IPS DF 19.7 (cell line): ENCODE data around the gene GMDS.

Source experiments
- DNase-seq: peaks from one replicate; pipeline ENCODE4 v3.0.0-alpha.2; 2013; ENCODE audit warnings: low read depth, low spot score

The GMDS gene

DNA sequence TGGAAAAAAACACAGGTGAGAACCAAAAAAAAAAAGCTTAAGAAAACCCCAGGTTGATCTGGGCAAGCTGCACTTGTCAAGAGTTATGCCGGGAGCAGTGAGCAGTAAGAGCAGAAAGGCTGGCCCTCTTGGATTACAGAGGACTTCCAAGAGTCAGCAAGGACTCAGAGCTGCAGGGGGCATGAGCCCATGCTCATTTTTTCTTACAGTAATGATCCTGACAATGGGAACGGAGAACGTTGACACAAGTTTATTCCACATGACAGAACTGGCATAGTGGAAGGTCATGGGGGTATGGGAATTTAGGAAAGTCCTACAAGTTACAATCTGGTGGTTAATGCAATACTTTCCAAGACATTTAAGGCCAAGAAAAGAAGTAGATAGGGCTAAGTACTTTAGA, 256.6 kb downstream of the GMDS start:
- DNase-seq, result no peak

DNA sequence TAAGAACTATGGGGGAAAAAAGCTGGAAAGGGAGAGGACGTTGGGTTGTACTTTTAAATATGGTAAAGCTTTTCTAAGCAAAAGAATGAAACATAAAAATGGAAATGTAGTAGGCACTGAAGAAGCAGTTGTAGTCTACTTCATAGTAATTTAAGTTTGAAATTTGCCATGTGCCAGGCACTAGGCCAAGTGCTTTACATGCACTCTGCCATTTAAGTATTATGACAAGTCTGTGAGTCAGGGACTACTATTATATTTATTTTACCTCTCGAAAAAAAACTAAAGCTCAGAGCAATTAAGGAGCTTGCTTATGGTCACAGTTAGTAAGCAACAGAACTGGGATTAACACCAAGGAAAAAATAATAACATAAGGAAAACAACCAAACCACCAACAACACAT, 257.8 kb downstream of the GMDS start:
- no peak for DNase-seq

- DNase-seq, result no peak
Measured at GRCh38 chr6:1986454-1987243, 258.8 kb downstream of the GMDS start.

- no peak for DNase-seq
Measured at GRCh38 chr6:1984346-1984994, 260.9 kb downstream of the GMDS start.

- no peak for DNase-seq
Measured at GRCh38 chr6:1983850-1984249, 261.6 kb downstream of the GMDS start.

DNA sequence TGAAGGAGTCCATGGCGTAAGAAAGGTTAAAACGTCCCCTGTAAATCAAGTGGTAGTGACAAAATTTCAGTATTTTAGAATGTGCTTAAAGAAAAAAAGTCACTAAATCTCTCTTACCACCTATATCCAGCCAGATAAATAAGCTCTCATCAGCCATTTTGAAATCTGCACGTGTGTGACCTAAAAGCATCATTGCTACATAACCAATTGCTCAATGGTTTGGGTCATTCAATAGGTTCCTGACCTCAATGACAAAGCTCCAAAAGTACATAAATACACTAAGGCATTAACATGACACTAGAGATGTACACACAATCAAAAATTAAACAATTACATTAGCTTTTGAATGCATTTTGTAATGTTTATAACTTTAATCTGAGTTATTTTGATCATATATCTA, 272.4 kb downstream of the GMDS start:
- no peak for DNase-seq

GRCh38 chr6:1971612-1972011, 273.8 kb downstream of the GMDS start:
- DNase-seq, result no peak

- DNase-seq, result no peak
Measured at GRCh38 chr6:1970151-1970561, 275.2 kb downstream of the GMDS start.

DNA sequence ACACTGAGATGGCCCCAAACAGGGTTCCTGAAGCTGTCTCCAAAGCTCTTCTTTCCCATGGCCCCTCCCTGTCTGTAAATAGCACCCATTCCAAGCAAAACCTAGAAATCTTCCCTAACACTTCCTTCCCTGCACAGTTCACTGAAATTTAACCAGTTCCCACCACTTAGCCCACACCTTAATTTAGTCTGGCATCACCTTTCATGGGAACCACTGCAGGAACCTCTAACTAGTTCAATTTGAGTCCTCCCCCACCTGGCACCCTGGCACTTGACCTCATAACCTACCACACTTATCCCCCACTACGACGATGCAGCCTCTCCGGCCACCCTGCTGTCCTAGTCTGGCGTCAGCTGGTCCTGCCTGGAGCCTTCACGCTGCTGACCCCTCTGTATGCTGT, 278.7 kb downstream of the GMDS start:
- DNase-seq, result no peak

- no peak for DNase-seq
Measured at GRCh38 chr6:1965596-1966224, 279.7 kb downstream of the GMDS start.

DNA sequence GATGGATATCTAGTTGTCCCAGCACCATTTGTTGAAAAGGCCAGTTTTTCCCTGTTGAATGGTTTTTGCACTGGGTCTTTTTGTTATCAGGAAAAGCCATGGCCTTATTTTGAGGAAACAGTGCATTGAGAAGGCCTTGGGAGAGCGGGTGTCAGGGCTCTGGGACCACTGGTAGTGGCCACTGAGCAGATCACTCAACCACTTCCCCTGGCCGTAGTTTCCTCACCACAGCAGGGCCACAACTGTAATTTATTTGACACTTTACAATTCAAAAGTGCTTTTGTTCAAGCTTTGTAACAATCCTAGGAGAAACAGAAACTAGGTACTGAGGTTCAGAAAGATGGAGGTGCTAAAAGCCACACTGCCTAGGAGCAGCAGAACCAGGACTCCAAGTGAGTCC, 281.8 kb downstream of the GMDS start:
- no peak for DNase-seq

DNA sequence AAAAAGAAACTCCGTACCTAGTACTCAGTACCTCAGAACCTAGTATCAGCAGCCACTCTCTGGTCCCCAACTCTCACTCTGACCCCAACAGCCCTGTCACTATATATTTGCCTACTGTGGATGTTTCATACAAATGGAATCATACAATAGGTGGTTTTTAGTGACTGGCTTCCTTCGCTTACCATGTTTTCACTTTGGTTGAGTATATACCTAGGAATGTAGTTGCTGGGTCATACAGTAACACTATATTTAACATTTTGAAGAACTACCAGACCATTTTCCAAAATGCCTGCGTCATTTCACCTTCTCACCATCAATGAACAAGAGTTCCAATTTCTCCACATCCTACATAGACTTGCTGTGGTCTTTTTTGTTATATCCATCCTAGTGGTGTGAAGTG, 283.2 kb downstream of the GMDS start:
- no peak for DNase-seq

DNA sequence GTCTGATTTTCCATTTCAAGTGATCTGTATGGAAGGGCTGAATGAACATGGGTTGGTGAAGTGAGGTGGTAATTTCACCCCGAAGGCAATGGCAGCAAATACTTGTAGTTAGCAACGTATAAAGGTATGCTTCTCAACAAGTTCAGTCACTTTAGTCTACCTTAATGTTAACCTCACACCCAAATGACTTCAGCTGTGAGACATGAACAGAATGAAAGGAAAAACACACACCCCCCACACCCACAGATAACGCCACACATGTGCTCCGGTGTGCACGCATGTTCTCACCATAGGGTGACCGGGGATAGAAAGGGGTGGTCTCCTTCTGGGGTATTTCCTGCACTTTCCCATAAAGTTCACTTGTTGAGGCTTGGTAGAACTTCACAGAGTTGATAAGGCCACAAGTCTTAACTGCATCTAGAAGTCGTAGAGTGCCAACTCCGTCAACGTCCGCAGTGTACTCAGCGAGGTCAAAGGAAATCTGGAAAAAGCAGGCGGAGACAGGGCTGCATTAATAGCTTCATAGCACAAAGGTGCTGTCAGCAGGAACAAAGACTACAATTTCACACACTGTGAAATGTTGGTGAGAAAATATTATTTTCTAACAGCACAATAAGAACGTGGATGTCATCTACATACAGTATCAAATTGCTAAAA, 284.8 kb downstream of the GMDS start:
- DNase-seq, result no peak

- DNase-seq, result no peak
Measured at GRCh38 chr6:1958257-1958656, 287.1 kb downstream of the GMDS start.

DNA sequence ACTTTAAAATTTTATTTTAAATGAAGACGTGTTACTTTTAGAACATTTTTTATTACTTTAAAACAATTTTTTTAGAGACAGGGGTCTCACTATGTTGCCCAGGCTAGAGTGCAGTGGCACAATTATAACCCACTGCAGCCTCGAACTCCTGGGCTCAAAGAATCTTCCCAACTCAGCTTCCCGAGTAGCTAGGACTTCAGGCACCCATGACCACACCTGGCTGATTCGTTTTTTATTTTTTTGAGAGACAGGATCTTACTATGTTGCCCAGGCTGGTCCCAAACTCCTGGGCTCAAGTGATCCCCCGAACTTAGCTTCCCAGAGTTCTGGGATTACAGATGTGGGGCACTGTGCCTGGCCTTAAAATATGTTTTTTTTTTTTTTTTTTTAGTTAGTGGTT, 287.7 kb downstream of the GMDS start:
- DNase-seq, result no peak

DNA sequence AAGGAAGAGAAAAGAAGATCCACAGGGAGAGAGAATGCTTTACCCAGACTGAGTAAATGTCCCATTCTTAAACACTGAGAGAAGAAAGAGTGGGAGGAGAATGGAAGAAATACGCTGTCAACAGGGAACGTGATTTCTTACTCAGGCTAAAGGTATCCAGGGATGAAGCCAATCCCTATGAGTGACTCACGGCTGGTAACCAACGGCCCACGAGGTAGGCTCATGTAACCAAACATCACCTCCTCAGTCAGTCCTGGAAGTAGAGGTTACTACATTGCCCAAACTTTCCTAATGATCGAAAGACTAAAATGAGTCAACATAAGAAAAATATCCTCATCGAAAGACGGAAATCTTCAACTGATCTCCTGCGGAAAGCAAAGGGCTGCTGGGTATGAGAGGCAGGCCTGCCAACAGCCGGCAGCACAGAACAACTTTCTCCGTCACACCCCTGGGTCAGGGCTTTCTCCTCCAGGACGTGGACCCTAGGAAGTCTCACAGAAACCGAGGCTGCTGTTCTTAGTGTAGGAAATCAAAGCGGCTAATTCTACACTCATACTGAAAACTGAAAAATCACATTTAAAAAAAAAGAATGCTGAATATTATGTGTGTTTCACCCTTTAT, 292.6 kb downstream of the GMDS start:
- no peak for DNase-seq

GRCh38 chr6:1950631-1951030, 294.8 kb downstream of the GMDS start:
- no peak for DNase-seq

DNA sequence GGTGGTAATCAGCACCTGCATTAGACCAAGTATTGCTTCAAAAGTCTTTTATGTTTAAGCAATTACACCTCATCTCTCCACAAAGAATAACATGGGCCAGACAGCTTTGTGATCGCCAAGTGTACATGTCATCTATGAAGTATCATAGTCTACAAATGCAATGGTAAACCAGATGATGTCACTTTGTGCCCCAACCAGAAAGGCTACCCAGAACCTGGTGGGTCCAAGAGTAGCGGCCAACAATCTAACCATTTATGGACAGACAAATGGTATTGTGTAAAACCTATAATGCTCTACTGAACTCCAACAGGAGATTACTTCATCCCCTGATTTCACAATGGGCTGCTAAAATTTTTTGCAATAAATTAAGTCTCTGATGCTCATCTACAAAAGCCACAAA, 295.9 kb downstream of the GMDS start:
- DNase-seq, result no peak

- no peak for DNase-seq
Measured at GRCh38 chr6:1947922-1948321, 297.5 kb downstream of the GMDS start.

GRCh38 chr6:1946583-1946982, 298.8 kb downstream of the GMDS start:
- DNase-seq, result no peak

DNA sequence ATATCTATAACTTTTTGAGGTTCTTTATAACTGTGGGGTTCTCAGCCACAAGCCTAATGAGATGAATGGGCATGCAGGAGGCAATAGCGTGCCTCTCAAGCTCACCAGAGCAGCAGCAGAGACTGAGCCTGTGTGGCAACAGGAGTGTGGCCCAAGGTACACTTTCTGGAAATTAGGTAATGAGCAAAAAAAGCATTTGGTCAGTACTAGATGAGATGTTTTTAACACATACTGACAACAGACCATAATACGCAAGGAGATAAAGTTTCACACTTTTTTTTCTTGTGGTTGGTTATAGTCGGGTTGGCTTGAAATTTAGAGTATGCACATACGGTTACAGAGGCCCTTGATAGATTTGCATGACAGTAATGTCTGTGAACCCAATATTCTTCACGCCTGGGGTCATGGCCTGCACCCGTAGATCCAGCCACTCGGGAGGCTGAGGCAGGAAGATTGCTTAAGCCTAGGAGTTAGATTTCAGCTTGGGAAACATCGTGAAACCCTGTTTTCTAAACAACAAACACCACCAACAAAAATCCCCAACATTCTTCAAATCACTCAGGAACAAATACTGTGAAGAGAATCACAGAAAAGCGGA, 300.1 kb downstream of the GMDS start:
- no peak for DNase-seq

DNA sequence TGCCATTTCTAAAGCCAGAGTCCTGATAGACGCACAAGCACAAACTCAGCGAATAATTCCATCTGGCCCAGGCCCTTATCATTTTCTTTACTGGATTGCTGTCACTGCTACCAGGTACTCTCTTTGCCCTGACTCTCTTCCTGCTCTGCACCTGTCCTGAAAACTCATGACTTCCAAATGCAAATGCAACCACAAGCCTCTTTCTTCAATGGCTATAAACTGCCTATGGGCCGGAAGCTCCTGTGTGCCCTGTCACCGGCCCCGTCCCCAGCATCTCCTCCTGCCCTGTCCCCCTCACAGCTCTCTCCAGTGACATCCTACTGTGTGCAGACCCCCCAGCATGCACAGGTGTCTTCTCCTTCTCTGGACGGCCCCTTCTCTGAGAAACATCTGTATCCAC, 302.6 kb downstream of the GMDS start:
- DNase-seq, result no peak
